DOHH2 (cell line): ENCODE results near the gene TNFRSF12A.
A peak's percentile ranks its signal among the peaks of the same experiment; 100 is the strongest.

Source experiments
- H3F3A ChIP-seq: fragments of 200-600 bp; sonication (generic), shearing (Covaris generic); 2 replicates; pipeline ENCODE4 v1.6.0; 2016; ENCODE audit warnings: antibody characterized with exemption, mild to moderate bottlenecking; ENCODE audit not compliant: control insufficient read depth, insufficient read depth
- H3K27ac ChIP-seq: fragments of 200-600 bp; sonication (generic); 2 replicates; pipeline ENCODE4 v1.5.1; 2014; ENCODE audit warnings: low read depth, mild to moderate bottlenecking, low read length, moderate library complexity
- H3K27me3 ChIP-seq: fragments of 200-600 bp; sonication (generic); 2 replicates; pipeline ENCODE4 v1.6.1; 2014; ENCODE audit warnings: mild to moderate bottlenecking, low read length, mixed read lengths; ENCODE audit not compliant: control insufficient read depth
- H3K36me3 ChIP-seq: fragments of 200-600 bp; sonication (generic); 2 replicates; pipeline ENCODE4 v1.6.1; 2014; ENCODE audit warnings: mild to moderate bottlenecking, low read length, moderate library complexity, mixed read lengths; ENCODE audit not compliant: control insufficient read depth
- H3K4me1 ChIP-seq: fragments of 200-600 bp; sonication (generic); 2 replicates; pipeline ENCODE4 v1.6.1; 2014; ENCODE audit warnings: mild to moderate bottlenecking, low read length, mixed read lengths; ENCODE audit not compliant: control insufficient read depth
- H3K4me2 ChIP-seq: fragments of 200-600 bp; sonication (generic); 2 replicates; pipeline ENCODE4 v1.6.0; 2014; ENCODE audit warnings: mild to moderate bottlenecking, low read length, moderate library complexity
- H3K4me3 ChIP-seq: fragments of 200-600 bp; sonication (generic); 2 replicates; pipeline ENCODE4 v1.5.1; 2014; ENCODE audit warnings: mild to moderate bottlenecking, low read length, mixed read lengths
- H3K79me2 ChIP-seq: fragments of 200-600 bp; sonication (generic); 2 replicates; pipeline ENCODE4 v1.6.1; 2014; ENCODE audit warnings: mild to moderate bottlenecking, low read length, mixed read lengths; ENCODE audit not compliant: control insufficient read depth
- H3K9me2 ChIP-seq: fragments of 200-600 bp; sonication (generic); replicated peaks from 2 replicates; pipeline ENCODE4 v1.6.1; 2014; ENCODE audit warnings: mild to moderate bottlenecking, low read length, mixed read lengths; ENCODE audit not compliant: control insufficient read depth
- H3K9me3 ChIP-seq: fragments of 200-600 bp; sonication (generic); 2 replicates; pipeline ENCODE4 v1.6.1; 2014; ENCODE audit warnings: antibody characterized with exemption, low read length, mixed read lengths; ENCODE audit not compliant: control insufficient read depth, insufficient read depth
- H4K20me1 ChIP-seq: fragments of 200-600 bp; sonication (generic); 2 replicates; pipeline ENCODE4 v1.6.0; 2014; ENCODE audit warnings: low read depth, mild to moderate bottlenecking, antibody characterized with exemption, low read length, moderate library complexity; ENCODE audit not compliant: control insufficient read depth, insufficient read depth
- EZH2phosphoT487 ChIP-seq: fragments of 200-600 bp; sonication (generic); IDR thresholded peaks from 2 replicates; pipeline ENCODE4 v1.6.1; 2017; ENCODE audit warnings: borderline replicate concordance, mild to moderate bottlenecking, antibody characterized with exemption, low read length, moderate library complexity, mixed read lengths
- TF ChIP-seq, protein P1 (sequence below): fragments of 200-600 bp; sonication (generic); IDR thresholded peaks from one replicate; pipeline ENCODE4 v1.5.1; 2014; ENCODE audit warnings: antibody characterized with exemption, mild to moderate bottlenecking, low read depth, low read length; ENCODE audit not compliant: poor library complexity, severe bottlenecking

TNFRSF12A gene

DNA sequence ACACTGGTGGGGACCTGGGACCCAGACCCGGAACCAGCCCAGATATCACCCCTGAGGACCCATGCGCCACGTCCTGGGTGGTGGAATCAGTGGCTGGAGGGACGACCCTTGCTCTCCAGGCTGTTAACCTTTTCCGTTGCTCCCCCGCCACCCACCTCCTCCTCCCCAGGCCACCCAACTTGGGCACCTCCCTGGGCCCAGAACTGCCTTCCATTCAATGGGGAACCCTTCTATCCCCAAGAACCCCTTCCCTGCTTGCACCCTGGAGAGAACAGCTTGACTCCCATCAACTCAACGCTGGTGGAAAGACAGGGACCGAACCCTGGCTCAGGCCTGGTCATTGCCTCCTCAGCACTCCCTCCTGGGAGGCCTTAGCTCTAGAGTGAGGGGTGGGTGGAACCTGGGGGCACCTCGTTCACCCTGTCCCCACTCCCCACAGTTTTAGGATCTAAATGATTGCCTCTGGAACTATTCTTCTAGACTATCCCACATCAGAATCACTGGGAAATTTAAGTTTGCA, 39.6 kb downstream of the TNFRSF12A start:
- Histone ChIP-seq H3K79me2 (no peaks in the 10 kb centered on the region), H3F3A (0 out of 2 replicates have a peak, but pooled peaks cover 3% of the 10 kb centered on the region), H3K27me3 (no peaks in the 10 kb centered on the region), H3K9me3 (no peaks in the 10 kb centered on the region), H3K36me3 (no peaks in the 10 kb centered on the region), H3K27ac (no peak overlapping the region), H3K4me1 (peaks cover 37% of the 10 kb centered on the region), H3K4me2 (peak overlapping the region; percentile 88), H3K9me2 (no peaks in the 10 kb centered on the region), H4K20me1 (no peaks in the 10 kb centered on the region), H3K4me3 (peak overlapping the region; percentile 79)
- TF ChIP-seq, protein P1, sequence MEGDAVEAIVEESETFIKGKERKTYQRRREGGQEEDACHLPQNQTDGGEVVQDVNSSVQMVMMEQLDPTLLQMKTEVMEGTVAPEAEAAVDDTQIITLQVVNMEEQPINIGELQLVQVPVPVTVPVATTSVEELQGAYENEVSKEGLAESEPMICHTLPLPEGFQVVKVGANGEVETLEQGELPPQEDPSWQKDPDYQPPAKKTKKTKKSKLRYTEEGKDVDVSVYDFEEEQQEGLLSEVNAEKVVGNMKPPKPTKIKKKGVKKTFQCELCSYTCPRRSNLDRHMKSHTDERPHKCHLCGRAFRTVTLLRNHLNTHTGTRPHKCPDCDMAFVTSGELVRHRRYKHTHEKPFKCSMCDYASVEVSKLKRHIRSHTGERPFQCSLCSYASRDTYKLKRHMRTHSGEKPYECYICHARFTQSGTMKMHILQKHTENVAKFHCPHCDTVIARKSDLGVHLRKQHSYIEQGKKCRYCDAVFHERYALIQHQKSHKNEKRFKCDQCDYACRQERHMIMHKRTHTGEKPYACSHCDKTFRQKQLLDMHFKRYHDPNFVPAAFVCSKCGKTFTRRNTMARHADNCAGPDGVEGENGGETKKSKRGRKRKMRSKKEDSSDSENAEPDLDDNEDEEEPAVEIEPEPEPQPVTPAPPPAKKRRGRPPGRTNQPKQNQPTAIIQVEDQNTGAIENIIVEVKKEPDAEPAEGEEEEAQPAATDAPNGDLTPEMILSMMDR = no peak
- TF ChIP-seq EZH2phosphoT487 = no peak

DNA sequence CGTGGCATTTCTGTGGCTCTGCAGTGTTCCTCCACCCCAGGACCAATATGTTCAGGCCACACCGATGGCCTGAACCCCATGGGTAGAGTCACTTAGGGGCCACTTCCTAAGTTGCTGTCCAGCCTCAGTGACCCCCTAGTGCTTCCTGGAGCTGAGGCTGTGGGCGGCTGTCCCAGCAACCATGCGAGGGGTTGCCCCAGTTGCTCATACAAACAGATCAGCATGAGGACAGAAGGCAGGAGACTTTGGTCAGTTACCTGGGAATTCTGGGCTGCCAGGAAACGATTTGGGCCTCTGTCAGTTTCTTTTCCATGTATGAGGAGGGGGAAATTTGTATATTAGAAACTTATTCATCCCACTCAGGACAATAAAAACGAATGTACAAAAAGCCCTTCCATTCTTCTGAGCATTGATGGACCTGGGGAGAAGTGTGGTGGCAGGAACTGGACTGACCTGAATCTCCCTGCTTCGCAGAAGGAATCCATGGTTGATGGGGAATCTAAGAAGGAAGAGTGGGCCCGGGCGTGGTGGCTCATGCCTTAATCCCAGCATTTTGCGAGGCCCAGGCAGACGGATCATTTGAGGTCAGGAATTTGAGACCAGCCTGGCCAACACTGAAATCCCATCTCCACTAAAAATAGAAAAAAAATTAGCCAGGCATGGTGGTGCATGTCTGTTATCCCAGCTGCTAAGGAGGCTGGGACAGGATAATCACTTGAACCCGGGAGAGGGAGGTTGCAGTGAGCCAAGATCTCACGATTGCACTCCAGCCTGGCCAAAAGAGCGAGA, 40.4 kb downstream of the TNFRSF12A start:
- H3K27me3 ChIP-seq = no peaks in the 10 kb centered on the region
- no peak overlapping the region for H3K4me3 ChIP-seq
- H3K9me2 ChIP-seq = no peaks in the 10 kb centered on the region
- H4K20me1 ChIP-seq = no peaks in the 10 kb centered on the region
- H3K27ac ChIP-seq = no peak overlapping the region
- no peak overlapping the region for H3K4me2 ChIP-seq
- no peaks in the 10 kb centered on the region for H3K9me3 ChIP-seq
- TF ChIP-seq, protein P1 = no peak
- TF ChIP-seq EZH2phosphoT487 = no peak
- H3K36me3 ChIP-seq = no peaks in the 10 kb centered on the region
- peaks cover 30% of the 10 kb centered on the region for H3K4me1 ChIP-seq
- no peaks in the 10 kb centered on the region for H3K79me2 ChIP-seq
- no peaks in the 10 kb centered on the region for H3F3A ChIP-seq

DNA sequence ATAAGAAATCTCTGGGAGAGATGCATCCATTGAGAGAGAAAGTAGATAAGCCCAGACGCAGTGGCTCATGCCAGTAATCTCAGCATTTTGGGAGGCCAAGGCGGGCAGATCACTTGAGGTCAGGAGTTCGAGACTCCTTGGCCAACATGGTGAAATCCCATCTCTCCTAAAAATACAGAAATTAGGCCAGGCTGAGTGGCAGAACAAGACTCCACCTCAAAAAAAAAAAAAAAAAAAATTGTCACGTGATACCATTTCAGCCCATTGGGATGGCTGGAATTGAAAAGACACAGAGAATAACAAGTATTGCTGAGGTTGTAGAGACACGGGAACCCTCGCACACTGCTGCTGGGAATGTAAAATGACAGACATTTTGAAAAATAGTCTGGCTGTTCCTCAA, 42.4 kb downstream of the TNFRSF12A start:
- H3K79me2 ChIP-seq = no peaks in the 10 kb centered on the region
- TF ChIP-seq, protein P1 = no peak
- no peak for TF ChIP-seq EZH2phosphoT487
- H3F3A ChIP-seq = no peaks in the 10 kb centered on the region
- H3K4me2 ChIP-seq = no peak overlapping the region
- no peak overlapping the region for H3K27ac ChIP-seq
- no peaks in the 10 kb centered on the region for H3K9me2 ChIP-seq
- peaks cover 11% of the 10 kb centered on the region for H3K4me1 ChIP-seq
- no peaks in the 10 kb centered on the region for H4K20me1 ChIP-seq
- H3K27me3 ChIP-seq = no peaks in the 10 kb centered on the region
- no peaks in the 10 kb centered on the region for H3K9me3 ChIP-seq
- H3K4me3 ChIP-seq = no peak overlapping the region
- H3K36me3 ChIP-seq = no peaks in the 10 kb centered on the region
